Right ventricle myocardium superior (tissue), 1 donor: ENCODE results near the gene ERCC4. TPM values are rescaled to one million over a fixed set of nuclear protein-coding genes. Genes with fewer than 3 reads are reported as not detected.

ENCODE experiments used
- total RNA-seq: library from RNA; stranded (reverse); fragmentation: NEBNext Ultra II Directional; extraction: Animal tissue kit (Norgen Biotek cat#: 25700); gene quantifications from one replicate; pipeline ENCODE4 v1.2.1, GENCODE V29; 2021
- donor health status: DM: no; HTN: yes; CAD: no; lungs with severe emphysema.

Gene ERCC4
- total RNA-seq, 1 donor from 2014 or later, result 6.0 TPM

Other genes starting within 250 kb of the ERCC4 start
- 22.1 TPM for gene MRTFB, start 151.2 kb downstream of the ERCC4 start, total RNA-seq